PC-9 (cell line): ENCODE data around the gene RNF112. TPM values are rescaled to one million over a fixed set of nuclear protein-coding genes. Genes with fewer than 3 reads are reported as not detected.
"Not testable (repeated sequence)": the region's sequence is repeated elsewhere in the genome, so short reads cannot be mapped to it uniquely, and the experiment has no call there.

ENCODE experiments used
- BruUV-seq: library from RNA; stranded (reverse); fragments of 400-500 nt; replicated peaks from 2 replicates; lab custom pipeline; 2021; lab: Mats Ljungman, UMichigan
- CTCF ChIA-PET: fragments of 300-600 bp; sonication (Branson Sonifier 250); formaldehyde crosslinking; loops from one replicate; lab custom pipeline; 2022; ENCODE audit warnings: antibody characterized with exemption; lab: Charles Lee
- POLR2A ChIA-PET: fragments of 300-600 bp; sonication (Branson Sonifier 250); formaldehyde crosslinking; loops from one replicate; lab custom pipeline; 2022; ENCODE audit warnings: antibody characterized with exemption; ENCODE audit not compliant: unreplicated experiment; lab: Charles Lee
- DNase-seq, 2 experiments: peaks; one replicate each; pipeline versions ENCODE4 v3.0.0 to v3.0.0-alpha.2; 2015 to 2022; ENCODE audit warnings: mixed read lengths in 1 of 2
- H2AFZ ChIP-seq: fragments of 200-600 bp; sonication (generic); 2 replicates; pipeline ENCODE4 v1.8.1; 2017; ENCODE audit warnings: antibody characterized with exemption
- H3F3A ChIP-seq: fragments of 200-600 bp; sonication (generic); 2 replicates; pipeline ENCODE4 v1.8.1; 2017; ENCODE audit warnings: antibody characterized with exemption, mild to moderate bottlenecking, low read depth; ENCODE audit not compliant: insufficient read depth
- H3K27ac ChIP-seq: fragments of 200-600 bp; sonication (generic); 2 replicates; pipeline ENCODE4 v1.6.1; 2016; ENCODE audit warnings: mixed run types
- H3K27me3 ChIP-seq: fragments of 200-600 bp; sonication (generic); 2 replicates; pipeline ENCODE4 v1.6.1; 2016; ENCODE audit warnings: low read depth, mixed run types; ENCODE audit not compliant: insufficient read depth
- H3K36me3 ChIP-seq: fragments of 200-600 bp; sonication (generic); 2 replicates; pipeline ENCODE4 v1.6.1; 2016; ENCODE audit warnings: low read depth, mixed run types
- H3K4me1 ChIP-seq: fragments of 200-600 bp; sonication (generic); replicated peaks from 2 replicates; pipeline ENCODE4 v1.6.1; 2016; ENCODE audit warnings: mixed run types; ENCODE audit not compliant: insufficient read depth
- H3K4me2 ChIP-seq: fragments of 200-600 bp; sonication (generic); 2 replicates; pipeline ENCODE4 v1.6.1; 2017; ENCODE audit warnings: mixed run types
- H3K4me3 ChIP-seq: fragments of 200-600 bp; sonication (generic); 2 replicates; pipeline ENCODE4 v1.6.1; 2016; ENCODE audit warnings: mixed run types
- H3K79me2 ChIP-seq: fragments of 200-600 bp; sonication (generic); 2 replicates; pipeline ENCODE4 v1.6.1; 2017; ENCODE audit warnings: low read depth, mixed run types
- H3K9me2 ChIP-seq: fragments of 200-600 bp; sonication (generic); 2 replicates; pipeline ENCODE4 v1.8.1; 2017; ENCODE audit warnings: mild to moderate bottlenecking; ENCODE audit not compliant: insufficient read depth
- H3K9me3 ChIP-seq: fragments of 200-600 bp; sonication (generic); 2 replicates; pipeline ENCODE4 v1.8.1; 2016; ENCODE audit warnings: low read depth; ENCODE audit not compliant: insufficient read depth
- H4K20me1 ChIP-seq: fragments of 200-600 bp; sonication (generic); 2 replicates; pipeline ENCODE4 v1.8.1; 2017; ENCODE audit not compliant: insufficient read depth
- EZH2 ChIP-seq: fragments of 200-600 bp; sonication (generic); IDR thresholded peaks from 2 replicates; pipeline ENCODE4 v1.8.0; 2017; ENCODE audit warnings: antibody characterized with exemption, low read depth
- intact Hi-C: fragments of 100-400 bp; cut with micrococcal nuclease; formaldehyde crosslinking; loops from one replicate; pipeline ENCODE4 v1.10.0; 2022; ENCODE audit not compliant: unreplicated experiment
- total RNA-seq: library from RNA; stranded (reverse); gene quantifications from 2 replicates; pipeline ENCODE4 v1.2.3, GENCODE V29; 2021
- TF ChIP-seq, protein P1 (sequence below): fragments of 200-600 bp; sonication (generic); conservative IDR thresholded peaks from 2 replicates; pipeline ENCODE4 v1.6.1; 2017; ENCODE audit warnings: mixed run types, antibody characterized with exemption, mild to moderate bottlenecking, moderate library complexity

The RNF112 gene
- total RNA-seq, 1 experiment from 2014 or later = 2.0 TPM

- Histone ChIP-seq H3K27me3 (no peaks in the 10 kb centered on the region), H3K9me3 (peaks cover 10% of the 10 kb centered on the region; the same call in 1 of the 2 replicates), H3F3A (no peaks in the 10 kb centered on the region), H3K4me3 (no peak overlapping the region), H3K4me1 (no peaks in the 10 kb centered on the region), H3K4me2 (no peak overlapping the region), H4K20me1 (no peaks in the 10 kb centered on the region), H3K27ac (no peak overlapping the region), H2AFZ (no peak overlapping the region), H3K36me3 (no peaks in the 10 kb centered on the region), H3K9me2 (no peaks in the 10 kb centered on the region), H3K79me2 (no peaks in the 10 kb centered on the region)
- CTCF ChIA-PET = no interaction called here
- intact Hi-C loops = no loop called here
- POLR2A ChIA-PET = no interaction called here
- no TSS peak for BruUV-seq
- no peak for TF ChIP-seq EZH2
- TF ChIP-seq, protein P1, sequence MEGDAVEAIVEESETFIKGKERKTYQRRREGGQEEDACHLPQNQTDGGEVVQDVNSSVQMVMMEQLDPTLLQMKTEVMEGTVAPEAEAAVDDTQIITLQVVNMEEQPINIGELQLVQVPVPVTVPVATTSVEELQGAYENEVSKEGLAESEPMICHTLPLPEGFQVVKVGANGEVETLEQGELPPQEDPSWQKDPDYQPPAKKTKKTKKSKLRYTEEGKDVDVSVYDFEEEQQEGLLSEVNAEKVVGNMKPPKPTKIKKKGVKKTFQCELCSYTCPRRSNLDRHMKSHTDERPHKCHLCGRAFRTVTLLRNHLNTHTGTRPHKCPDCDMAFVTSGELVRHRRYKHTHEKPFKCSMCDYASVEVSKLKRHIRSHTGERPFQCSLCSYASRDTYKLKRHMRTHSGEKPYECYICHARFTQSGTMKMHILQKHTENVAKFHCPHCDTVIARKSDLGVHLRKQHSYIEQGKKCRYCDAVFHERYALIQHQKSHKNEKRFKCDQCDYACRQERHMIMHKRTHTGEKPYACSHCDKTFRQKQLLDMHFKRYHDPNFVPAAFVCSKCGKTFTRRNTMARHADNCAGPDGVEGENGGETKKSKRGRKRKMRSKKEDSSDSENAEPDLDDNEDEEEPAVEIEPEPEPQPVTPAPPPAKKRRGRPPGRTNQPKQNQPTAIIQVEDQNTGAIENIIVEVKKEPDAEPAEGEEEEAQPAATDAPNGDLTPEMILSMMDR = no peak
- no peak for DNase-seq
Measured at GRCh38 chr17:19440421-19440820, 29.4 kb downstream of the RNF112 start.

GRCh38 chr17:19441288-19441687 is 30.3 kb downstream of the RNF112 start:
- H2AFZ ChIP-seq, DNase-seq, POLR2A ChIA-PET, H3K36me3 ChIP-seq, CTCF ChIA-PET, BruUV-seq, H3F3A ChIP-seq, H3K4me1 ChIP-seq, H3K79me2 ChIP-seq, H3K9me2 ChIP-seq, intact Hi-C loops, H4K20me1 ChIP-seq, H3K4me3 ChIP-seq, H3K4me2 ChIP-seq, H3K27me3 ChIP-seq, H3K27ac ChIP-seq: not testable (repeated sequence)
- peaks cover 10% of the 10 kb centered on the region; the same call in 1 of the 2 replicates for H3K9me3 ChIP-seq

GRCh38 chr17:19442731-19443130 is 31.7 kb downstream of the RNF112 start:
- Histone ChIP-seq H3K9me2 (no peaks in the 10 kb centered on the region), H3K4me1 (peaks cover 5% of the 10 kb centered on the region), H3K36me3 (no peaks in the 10 kb centered on the region), H4K20me1 (no peaks in the 10 kb centered on the region), H3F3A (no peaks in the 10 kb centered on the region), H3K27me3 (no peaks in the 10 kb centered on the region), H2AFZ (no peak overlapping the region), H3K79me2 (no peaks in the 10 kb centered on the region), H3K4me3 (no peak overlapping the region), H3K4me2 (no peak overlapping the region), H3K27ac (no peak overlapping the region), H3K9me3 (peaks cover 10% of the 10 kb centered on the region; the same call in 1 of the 2 replicates)
- no peak for DNase-seq
- intact Hi-C loops = no loop called here
- no TSS peak for BruUV-seq
- ChIA-PET CTCF (no interaction called here), POLR2A (no interaction called here)
- TF ChIP-seq, protein P1 = no peak
- no peak for TF ChIP-seq EZH2

- no peaks in the 10 kb centered on the region for H3K36me3 ChIP-seq
- peaks cover 10% of the 10 kb centered on the region; the same call in 1 of the 2 replicates for H3K9me3 ChIP-seq
- ChIA-PET POLR2A (no interaction called here), CTCF (no interaction called here)
- H2AFZ ChIP-seq = no peak overlapping the region
- peaks cover 9% of the 10 kb centered on the region for H3K4me1 ChIP-seq
- intact Hi-C loops = no loop called here
- H3K79me2 ChIP-seq = no peaks in the 10 kb centered on the region
- no peak for DNase-seq
- H3K4me2 ChIP-seq = no peak overlapping the region
- no peak overlapping the region for H3K27ac ChIP-seq
- no TSS peak for BruUV-seq
- no peaks in the 10 kb centered on the region for H3K9me2 ChIP-seq
- no peaks in the 10 kb centered on the region for H4K20me1 ChIP-seq
- TF ChIP-seq, protein P1 = no peak
- TF ChIP-seq EZH2 = no peak
- H3F3A ChIP-seq = peaks cover 1% of the 10 kb centered on the region; the same call in 1 of the 2 replicates
- H3K27me3 ChIP-seq = no peaks in the 10 kb centered on the region
- no peak overlapping the region for H3K4me3 ChIP-seq
Measured at GRCh38 chr17:19443148-19443547, 32.1 kb downstream of the RNF112 start.
